HepG2 (cell line): ENCODE results near the gene AUP1. TPM values are rescaled to one million over a fixed set of nuclear protein-coding genes. Genes with fewer than 3 reads are reported as not detected.

ENCODE experiments used
- CCAR2 ChIP-seq: fragments of 200-400 bp; formaldehyde crosslinking; optimal IDR thresholded peaks from 2 replicates; pipeline ENCODE3; 2018; ENCODE audit warnings: low read depth, mild to moderate bottlenecking, low read length, moderate library complexity
- FOXO4 ChIP-seq: sonication (generic); formaldehyde crosslinking; conservative IDR thresholded peaks from 2 replicates; pipeline ENCODE4 v1.8.1; 2023; ENCODE audit warnings: missing genetic modification reagents
- HIC2 ChIP-seq: sonication (generic); formaldehyde crosslinking; IDR thresholded peaks from 2 replicates; pipeline ENCODE4 v1.9.0; 2022; ENCODE audit warnings: low read depth, missing genetic modification reagents
- NKX3-1 ChIP-seq: sonication (generic); formaldehyde crosslinking; IDR thresholded peaks from 2 replicates; pipeline ENCODE4 v1.5.0; 2020; ENCODE audit warnings: missing genetic modification reagents
- PAWR ChIP-seq: sonication (generic); formaldehyde crosslinking; IDR thresholded peaks from 2 replicates; pipeline ENCODE4 v1.4.0; 2020; ENCODE audit warnings: missing genetic modification reagents, mild to moderate bottlenecking, borderline replicate concordance
- SALL1 ChIP-seq: sonication (generic); formaldehyde crosslinking; IDR thresholded peaks from 2 replicates; pipeline ENCODE4 v1.8.0; 2022; ENCODE audit warnings: mild to moderate bottlenecking, missing genetic modification reagents
- SRSF1 ChIP-seq: fragments of 200-400 bp; formaldehyde crosslinking; optimal IDR thresholded peaks from 2 replicates; pipeline ENCODE3; 2017; ENCODE audit warnings: mild to moderate bottlenecking, low read depth, low read length, moderate library complexity
- TOPORS ChIP-seq: sonication (generic); formaldehyde crosslinking; IDR thresholded peaks from 2 replicates; pipeline ENCODE4 v1.8.0; 2023; ENCODE audit warnings: mild to moderate bottlenecking, missing genetic modification reagents
- ZNF761 ChIP-seq: sonication (generic); formaldehyde crosslinking; conservative IDR thresholded peaks from 2 replicates; pipeline ENCODE4 v1.4.0; 2020; ENCODE audit warnings: mild to moderate bottlenecking, missing genetic modification reagents
- ZZZ3 ChIP-seq: sonication (generic); formaldehyde crosslinking; IDR thresholded peaks from 2 replicates; pipeline ENCODE4 v1.4.0; 2020; ENCODE audit warnings: missing genetic modification reagents, mild to moderate bottlenecking, borderline replicate concordance
- polyA plus RNA-seq, 8 experiments: library from polyadenylated mRNA; depleted of rRNA in 3 of 8; stranded (reverse) in 7 of 8; unstranded in 1 of 8; fragments of >200 nt; fragmentation: Illumina TruSeq in 4 of 8; extraction: Trizol in 4 of 8; gene quantifications; 2 replicates each; pipeline versions ENCODE4 v1.2.1 to v1.2.3, GENCODE V29; 2011 to 2016; ENCODE audit warnings: low read depth in 4 of 8, missing spikeins in 1 of 8, mixed read lengths in 1 of 8; ENCODE audit not compliant: insufficient read depth in 1 of 8
- total RNA-seq, 5 experiments: library from RNA; depleted of rRNA; stranded (reverse); fragments of >200 nt; fragmentation: Illumina TruSeq; extraction: Trizol; gene quantifications; 2 replicates each; pipeline ENCODE4 v1.2.3, GENCODE V29; 2016; ENCODE audit warnings: low read depth in 1 of 5
- TF ChIP-seq, protein P1 (sequence below): sonication (generic); formaldehyde crosslinking; conservative IDR thresholded peaks from 2 replicates; pipeline ENCODE4 v1.4.0; 2020; ENCODE audit warnings: mild to moderate bottlenecking, missing genetic modification reagents, moderate library complexity
- TF ChIP-seq, protein P2 (sequence below): IDR thresholded peaks from 2 replicates; pipeline ENCODE4 v1.6.1; 2016; ENCODE audit warnings: low read depth, missing genetic modification reagents, missing compliant biosample characterization
- TF ChIP-seq, protein P3 (sequence below): sonication (generic); formaldehyde crosslinking; IDR thresholded peaks from 2 replicates; pipeline ENCODE4 v1.9.0; 2021; ENCODE audit warnings: missing genetic modification reagents, mild to moderate bottlenecking, borderline replicate concordance

Gene AUP1
- total and polyA plus RNA-seq, 2 of the 13 experiments (the other 11 are each of a cell fraction or from before 2014, with no cell fraction given), result 174 to 267 TPM

- TF ChIP-seq ZNF761, result no peak
- no peak for TF ChIP-seq HIC2 (CRISPR knock-in tag)
- TF ChIP-seq TOPORS (CRISPR knock-in tag), result no peak
- TF ChIP-seq, protein P1, sequence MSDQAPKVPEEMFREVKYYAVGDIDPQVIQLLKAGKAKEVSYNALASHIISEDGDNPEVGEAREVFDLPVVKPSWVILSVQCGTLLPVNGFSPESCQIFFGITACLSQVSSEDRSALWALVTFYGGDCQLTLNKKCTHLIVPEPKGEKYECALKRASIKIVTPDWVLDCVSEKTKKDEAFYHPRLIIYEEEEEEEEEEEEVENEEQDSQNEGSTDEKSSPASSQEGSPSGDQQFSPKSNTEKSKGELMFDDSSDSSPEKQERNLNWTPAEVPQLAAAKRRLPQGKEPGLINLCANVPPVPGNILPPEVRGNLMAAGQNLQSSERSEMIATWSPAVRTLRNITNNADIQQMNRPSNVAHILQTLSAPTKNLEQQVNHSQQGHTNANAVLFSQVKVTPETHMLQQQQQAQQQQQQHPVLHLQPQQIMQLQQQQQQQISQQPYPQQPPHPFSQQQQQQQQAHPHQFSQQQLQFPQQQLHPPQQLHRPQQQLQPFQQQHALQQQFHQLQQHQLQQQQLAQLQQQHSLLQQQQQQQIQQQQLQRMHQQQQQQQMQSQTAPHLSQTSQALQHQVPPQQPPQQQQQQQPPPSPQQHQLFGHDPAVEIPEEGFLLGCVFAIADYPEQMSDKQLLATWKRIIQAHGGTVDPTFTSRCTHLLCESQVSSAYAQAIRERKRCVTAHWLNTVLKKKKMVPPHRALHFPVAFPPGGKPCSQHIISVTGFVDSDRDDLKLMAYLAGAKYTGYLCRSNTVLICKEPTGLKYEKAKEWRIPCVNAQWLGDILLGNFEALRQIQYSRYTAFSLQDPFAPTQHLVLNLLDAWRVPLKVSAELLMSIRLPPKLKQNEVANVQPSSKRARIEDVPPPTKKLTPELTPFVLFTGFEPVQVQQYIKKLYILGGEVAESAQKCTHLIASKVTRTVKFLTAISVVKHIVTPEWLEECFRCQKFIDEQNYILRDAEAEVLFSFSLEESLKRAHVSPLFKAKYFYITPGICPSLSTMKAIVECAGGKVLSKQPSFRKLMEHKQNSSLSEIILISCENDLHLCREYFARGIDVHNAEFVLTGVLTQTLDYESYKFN, result 0 out of 2 replicates have a peak, but pooled peaks have one; percentile 2
- TF ChIP-seq, protein P2, sequence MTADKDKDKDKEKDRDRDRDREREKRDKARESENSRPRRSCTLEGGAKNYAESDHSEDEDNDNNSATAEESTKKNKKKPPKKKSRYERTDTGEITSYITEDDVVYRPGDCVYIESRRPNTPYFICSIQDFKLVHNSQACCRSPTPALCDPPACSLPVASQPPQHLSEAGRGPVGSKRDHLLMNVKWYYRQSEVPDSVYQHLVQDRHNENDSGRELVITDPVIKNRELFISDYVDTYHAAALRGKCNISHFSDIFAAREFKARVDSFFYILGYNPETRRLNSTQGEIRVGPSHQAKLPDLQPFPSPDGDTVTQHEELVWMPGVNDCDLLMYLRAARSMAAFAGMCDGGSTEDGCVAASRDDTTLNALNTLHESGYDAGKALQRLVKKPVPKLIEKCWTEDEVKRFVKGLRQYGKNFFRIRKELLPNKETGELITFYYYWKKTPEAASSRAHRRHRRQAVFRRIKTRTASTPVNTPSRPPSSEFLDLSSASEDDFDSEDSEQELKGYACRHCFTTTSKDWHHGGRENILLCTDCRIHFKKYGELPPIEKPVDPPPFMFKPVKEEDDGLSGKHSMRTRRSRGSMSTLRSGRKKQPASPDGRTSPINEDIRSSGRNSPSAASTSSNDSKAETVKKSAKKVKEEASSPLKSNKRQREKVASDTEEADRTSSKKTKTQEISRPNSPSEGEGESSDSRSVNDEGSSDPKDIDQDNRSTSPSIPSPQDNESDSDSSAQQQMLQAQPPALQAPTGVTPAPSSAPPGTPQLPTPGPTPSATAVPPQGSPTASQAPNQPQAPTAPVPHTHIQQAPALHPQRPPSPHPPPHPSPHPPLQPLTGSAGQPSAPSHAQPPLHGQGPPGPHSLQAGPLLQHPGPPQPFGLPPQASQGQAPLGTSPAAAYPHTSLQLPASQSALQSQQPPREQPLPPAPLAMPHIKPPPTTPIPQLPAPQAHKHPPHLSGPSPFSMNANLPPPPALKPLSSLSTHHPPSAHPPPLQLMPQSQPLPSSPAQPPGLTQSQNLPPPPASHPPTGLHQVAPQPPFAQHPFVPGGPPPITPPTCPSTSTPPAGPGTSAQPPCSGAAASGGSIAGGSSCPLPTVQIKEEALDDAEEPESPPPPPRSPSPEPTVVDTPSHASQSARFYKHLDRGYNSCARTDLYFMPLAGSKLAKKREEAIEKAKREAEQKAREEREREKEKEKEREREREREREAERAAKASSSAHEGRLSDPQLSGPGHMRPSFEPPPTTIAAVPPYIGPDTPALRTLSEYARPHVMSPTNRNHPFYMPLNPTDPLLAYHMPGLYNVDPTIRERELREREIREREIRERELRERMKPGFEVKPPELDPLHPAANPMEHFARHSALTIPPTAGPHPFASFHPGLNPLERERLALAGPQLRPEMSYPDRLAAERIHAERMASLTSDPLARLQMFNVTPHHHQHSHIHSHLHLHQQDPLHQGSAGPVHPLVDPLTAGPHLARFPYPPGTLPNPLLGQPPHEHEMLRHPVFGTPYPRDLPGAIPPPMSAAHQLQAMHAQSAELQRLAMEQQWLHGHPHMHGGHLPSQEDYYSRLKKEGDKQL (CRISPR knock-in tag), result no peak
- TF ChIP-seq, protein P3, sequence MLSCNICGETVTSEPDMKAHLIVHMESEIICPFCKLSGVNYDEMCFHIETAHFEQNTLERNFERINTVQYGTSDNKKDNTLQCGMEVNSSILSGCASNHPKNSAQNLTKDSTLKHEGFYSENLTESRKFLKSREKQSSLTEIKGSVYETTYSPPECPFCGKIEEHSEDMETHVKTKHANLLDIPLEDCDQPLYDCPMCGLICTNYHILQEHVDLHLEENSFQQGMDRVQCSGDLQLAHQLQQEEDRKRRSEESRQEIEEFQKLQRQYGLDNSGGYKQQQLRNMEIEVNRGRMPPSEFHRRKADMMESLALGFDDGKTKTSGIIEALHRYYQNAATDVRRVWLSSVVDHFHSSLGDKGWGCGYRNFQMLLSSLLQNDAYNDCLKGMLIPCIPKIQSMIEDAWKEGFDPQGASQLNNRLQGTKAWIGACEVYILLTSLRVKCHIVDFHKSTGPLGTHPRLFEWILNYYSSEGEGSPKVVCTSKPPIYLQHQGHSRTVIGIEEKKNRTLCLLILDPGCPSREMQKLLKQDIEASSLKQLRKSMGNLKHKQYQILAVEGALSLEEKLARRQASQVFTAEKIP (CRISPR knock-in tag), result no peak
- no peak for TF ChIP-seq NKX3-1 (CRISPR knock-in tag)
- TF ChIP-seq FOXO4, result 0 out of 2 replicates have a peak, but pooled peaks have one; percentile 85
- TF ChIP-seq ZZZ3 (CRISPR knock-in tag), result no peak
- no peak for TF ChIP-seq PAWR (CRISPR knock-in tag)
- peak; percentile 14 for TF ChIP-seq SRSF1
- no peak for TF ChIP-seq CCAR2
- 0 out of 2 replicates have a peak, but pooled peaks have one; percentile 9 for TF ChIP-seq SALL1
Measured at GRCh38 chr2:74498500-74499266, 30.8 kb downstream of the AUP1 start (continued).
